GM18861 (cell line): Measurements from ENCODE around the gene AMOT.

Experiments used
- ATAC-seq: cut with Tn5 transposase; IDR thresholded peaks from one replicate; pipeline ENCODE4 v1.9.1; 2021; ENCODE audit not compliant: unreplicated experiment

Gene AMOT

GRCh38 chrX:112746812-112747595 lies 93.6 kb downstream of the AMOT start:
- no peak for ATAC-seq

- peak; percentile 55 for ATAC-seq
Measured at GRCh38 chrX:112738347-112739033, 102.1 kb downstream of the AMOT start.

GRCh38 chrX:112736310-112736709 lies 104.3 kb downstream of the AMOT start:
- no peak for ATAC-seq

- ATAC-seq = no peak
Measured at GRCh38 chrX:112735147-112735546, 105.5 kb downstream of the AMOT start.

GRCh38 chrX:112734290-112734689 lies 106.3 kb downstream of the AMOT start:
- no peak for ATAC-seq

DNA sequence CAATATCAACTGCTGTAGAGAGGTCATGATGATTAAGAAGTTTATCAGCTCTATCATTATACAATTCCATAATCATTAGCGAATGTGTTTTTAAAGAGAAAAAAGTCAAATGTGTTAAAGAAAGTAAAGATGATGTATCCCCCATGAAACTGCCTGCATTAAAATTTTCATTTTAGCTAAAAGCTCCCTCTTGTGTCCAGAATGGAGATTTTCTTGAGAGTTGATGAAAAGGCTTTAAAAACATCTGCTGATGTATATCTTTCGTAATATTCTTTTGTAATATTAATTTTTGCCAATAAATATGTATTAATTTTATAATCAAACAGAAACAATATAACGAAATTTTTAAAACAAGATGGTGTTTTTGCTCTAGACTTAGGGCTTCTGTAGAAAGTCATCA lies 108.8 kb downstream of the AMOT start:
- no peak for ATAC-seq
